GM12878 (cell line): Measurements from ENCODE around the gene SHMT2. TPM values are rescaled to one million over a fixed set of nuclear protein-coding genes. Genes with fewer than 3 reads are reported as not detected.

Experiments used
- ATAC-seq: fragments of 200-7000 bp; cut with Tn5 transposase; 3 replicates; pipeline ENCODE4 v1.9.1; 2020; ENCODE audit warnings: mild to moderate bottlenecking, moderate library complexity
- BruUV-seq: library from RNA; stranded (reverse); fragments of 400-500 nt; replicated peaks from 2 replicates; lab custom pipeline; 2021; lab: Mats Ljungman, UMichigan
- CTCF ChIA-PET: fragments of 300-600 bp; sonication (Branson Sonifier 250); formaldehyde crosslinking; extraction: SDS; loops from one replicate; lab custom pipeline; 2021; ENCODE audit warnings: inconsistent platforms; lab: Yijun Ruan, JAX
- POLR2A ChIA-PET: fragments of 350-600 bp; formaldehyde crosslinking; extraction: SDS; loops from one replicate; lab custom pipeline; 2021; ENCODE audit warnings: inconsistent platforms; lab: Charles Lee
- RAD21 ChIA-PET: fragments of 300-600 bp; sonication (Branson Sonifier 250); formaldehyde crosslinking; loops from one replicate; lab custom pipeline; 2023; ENCODE audit warnings: antibody characterized with exemption; ENCODE audit not compliant: unreplicated experiment; lab: Charles Lee
- SMC1A ChIA-PET: fragments of 300-600 bp; sonication (Branson Sonifier 250); formaldehyde crosslinking; loops from one replicate; lab custom pipeline; 2023; ENCODE audit not compliant: unreplicated experiment, uncharacterized antibody; lab: Charles Lee
- DNase-seq: peaks from one replicate; pipeline ENCODE4 v3.0.0-alpha.2; 2011; ENCODE audit warnings: low read depth, low spot score
- FAIRE-seq: peaks from 3 replicates; lab custom pipeline; 2011; peaks lifted over from hg19 to GRCh38; lab: Jason Lieb, UNC
- H2AFZ ChIP-seq: 2 replicates; pipeline ENCODE4 v1.6.0; 2011; ENCODE audit warnings: low read depth, low read length, control low read depth; ENCODE audit not compliant: control insufficient read depth
- H3K27ac ChIP-seq: 2 replicates; pipeline ENCODE4 v1.5.1; 2011; ENCODE audit warnings: control low read depth; ENCODE audit not compliant: control insufficient read depth, insufficient read depth
- H3K27me3 ChIP-seq, 2 experiments: replicated peaks in 1 of 2; 2 replicates each; pipeline versions ENCODE4 v1.6.0 to v1.6.1; 2011; ENCODE audit warnings: low read length in 1 of 2; ENCODE audit not compliant: control insufficient read depth in 2 of 2, insufficient read depth in 2 of 2
- H3K36me3 ChIP-seq, 2 experiments: 2 replicates each; pipeline ENCODE4 v1.5.1; 2011; ENCODE audit warnings: low read length in 1 of 2; ENCODE audit not compliant: control insufficient read depth in 2 of 2, insufficient read depth in 2 of 2
- H3K4me1 ChIP-seq: 2 replicates; pipeline ENCODE4 v1.6.1; 2011; ENCODE audit warnings: mild to moderate bottlenecking, low read length, moderate library complexity, mixed read lengths; ENCODE audit not compliant: control insufficient read depth, insufficient read depth
- H3K4me2 ChIP-seq: 2 replicates; pipeline ENCODE4 v1.6.0; 2011; ENCODE audit warnings: control low read depth; ENCODE audit not compliant: control insufficient read depth, insufficient read depth
- H3K4me3 ChIP-seq: fragments of 200-600 bp; sonication (generic); 2 replicates; pipeline ENCODE4 v1.5.1; 2016
- H3K79me2 ChIP-seq: 2 replicates; pipeline ENCODE4 v1.6.0; 2011; ENCODE audit warnings: low read length; ENCODE audit not compliant: control insufficient read depth, insufficient read depth
- H3K9ac ChIP-seq: 2 replicates; pipeline ENCODE4 v1.8.0; 2011; ENCODE audit warnings: low read length, control low read depth, mixed read lengths; ENCODE audit not compliant: control insufficient read depth, insufficient read depth
- H3K9me3 ChIP-seq: replicated peaks from 3 replicates; pipeline ENCODE4 v1.5.1; 2011; ENCODE audit warnings: mild to moderate bottlenecking, low read length; ENCODE audit not compliant: control insufficient read depth, insufficient read depth
- H4K20me1 ChIP-seq: 2 replicates; pipeline ENCODE4 v1.6.0; 2011; ENCODE audit not compliant: control insufficient read depth, insufficient read depth
- EZH2 ChIP-seq: IDR thresholded peaks from 2 replicates; pipeline ENCODE4 v1.6.1; 2012; ENCODE audit warnings: low read depth, mild to moderate bottlenecking, control low read depth, inconsistent platforms, low read length, borderline replicate concordance; ENCODE audit not compliant: control insufficient read depth
- HDAC2 ChIP-seq: fragments of 200-600 bp; sonication (generic); IDR thresholded peaks from 2 replicates; pipeline ENCODE4 v1.6.1; 2017
- MTA3 ChIP-seq: IDR thresholded peaks from 2 replicates; pipeline ENCODE4 v1.6.1; 2012; ENCODE audit warnings: low read length, inconsistent platforms, borderline replicate concordance
- SREBF1 ChIP-seq: IDR thresholded peaks from 2 replicates; pipeline ENCODE4 v1.6.1; 2012; ENCODE audit warnings: mild to moderate bottlenecking, low read length
- SUZ12 ChIP-seq: fragments of 200-600 bp; sonication (generic); IDR thresholded peaks from one replicate; pipeline ENCODE4 v1.6.1; 2018; ENCODE audit warnings: antibody characterized with exemption, mild to moderate bottlenecking; ENCODE audit not compliant: unreplicated experiment
- TBL1XR1 ChIP-seq: IDR thresholded peaks from 2 replicates; pipeline ENCODE4 v1.6.1; 2012; ENCODE audit warnings: low read depth, low read length, improper control_type of control experiment
- WGBS: methylation state at CpG from one replicate; pipeline ENCODE4 v1.1.6; 2016; ENCODE audit warnings: low lambda C conversion rate; ENCODE audit not compliant: insufficient replicate concordance, insufficient coverage; ENCODE audit errors: missing lambda C conversion rate; 5-methylcytosine and 5-hydroxymethylcytosine counted together
- in situ Hi-C: fragments of 300-500 bp; cut with MboI; formaldehyde crosslinking; loops from 9 replicates; pipeline ENCODE4 v1.14.3; 2018; ENCODE audit warnings: mixed read lengths
- intact Hi-C: fragments of 100-400 bp; cut with micrococcal nuclease; formaldehyde crosslinking; loops from one replicate; pipeline ENCODE4 v1.14.2; 2022; ENCODE audit not compliant: unreplicated experiment
- polyA plus RNA-seq, 11 experiments: library from polyadenylated mRNA; depleted of rRNA in 4 of 11; unstranded in 6 of 11; stranded (reverse) in 5 of 11; fragments of >200 nt; fragmentation: Nextera tagmentation in 4 of 11; fragmentation: Illumina TruSeq in 1 of 11; extraction: Ambion mirVana in 4 of 11; extraction: Trizol in 1 of 11; gene quantifications; 1 replicate in 1 of 11; 2 replicates in 10 of 11; pipeline versions ENCODE4 v1.2.1 to v1.2.3, GENCODE V29; 2011 to 2016; ENCODE audit warnings: inconsistent platforms in 2 of 11, missing spikeins in 2 of 11, low read depth in 1 of 11
- total RNA-seq, 4 experiments: library from RNA; depleted of rRNA in 3 of 4; stranded (reverse); fragments of >200 nt in 3 of 4; fragmentation: Illumina TruSeq in 1 of 4; extraction: Trizol in 1 of 4; gene quantifications; 2 replicates each; pipeline versions ENCODE4 v1.2.1 to v1.2.3, GENCODE V29; 2013 to 2021
- TF ChIP-seq, protein P1 (sequence below): IDR thresholded peaks from 2 replicates; pipeline ENCODE4 v1.6.1; 2011; ENCODE audit warnings: borderline replicate concordance, low read depth, mild to moderate bottlenecking, moderate library complexity, low read length; ENCODE audit not compliant: insufficient read depth, poor library complexity, severe bottlenecking
- TF ChIP-seq, protein P2 (sequence below): fragments of 150-350 bp; IDR thresholded peaks from 2 replicates; pipeline ENCODE4 v1.6.1; 2016; ENCODE audit warnings: low read depth, low read length

SHMT2 gene
- total and polyA plus RNA-seq, 10 of the 15 experiments (the other 5 are each of a cell fraction or from before 2014, with no cell fraction given): 57.0 to 292 (median 186) TPM

GRCh38 chr12:57241402-57242310 lies 12.1 kb downstream of the SHMT2 start:
- H3K27ac ChIP-seq: no peak overlapping the region
- no peak overlapping the region for H2AFZ ChIP-seq
- BruUV-seq: no TSS peak
- TF ChIP-seq TBL1XR1 (no peak), SUZ12 (peak; percentile 31)
- H3K9ac ChIP-seq: no peak overlapping the region
- ATAC-seq (no peak), DNase-seq (no peak), FAIRE-seq (peak; percentile 61)
- no peak overlapping the region for H3K4me2 ChIP-seq
- ChIA-PET CTCF (interaction anchor here (1.1 to 10.7 kb wide), 22 partner anchors 9 to 475 kb away, joined by 3 to 271 read pairs (median 8); partner anchors contain the start of genes INHBE, LRP1, SHMT2 and STAC3), RAD21 (interaction anchor here (1.0 to 14.4 kb wide), 8 partner anchors 12 to 217 kb away, joined by 3 to 85 read pairs (median 6); partner anchors contain the start of genes GLI1, INHBE and SHMT2), POLR2A (interaction anchor here (0.5 to 2.8 kb wide), 6 partner anchors 12 to 665 kb away, joined by 3 to 15 read pairs (median 4); partner anchors contain the start of gene SHMT2), SMC1A (interaction anchor here (1.0 to 8.1 kb wide), 4 partner anchors 12 to 217 kb away, joined by 3 to 55 read pairs (median 8); partner anchors contain the start of genes INHBE and SHMT2)
- no peak overlapping the region for H3K4me3 ChIP-seq
- peaks cover 5 to 8% of the 10 kb centered on the region in 2 experiments; a peak in 3 of 4 replicates for H3K27me3 ChIP-seq
- 22% methylated on average over 48 of the region's 48 CpGs for WGBS
- no peaks in the 10 kb centered on the region for H3K36me3 ChIP-seq
- in situ Hi-C loops: no loop called here
- H3K4me1 ChIP-seq: peaks cover 50% of the 10 kb centered on the region
- H3K9me3 ChIP-seq: no peaks in the 10 kb centered on the region
- peaks cover 2% of the 10 kb centered on the region; the same call in 1 of the 2 replicates for H4K20me1 ChIP-seq
- intact Hi-C loops: loop anchor here (2.0 to 5.0 kb wide), 2 partner anchors 59 to 119 kb away; no protein-coding TSS in a partner anchor
- H3K79me2 ChIP-seq: no peaks in the 10 kb centered on the region

DNA sequence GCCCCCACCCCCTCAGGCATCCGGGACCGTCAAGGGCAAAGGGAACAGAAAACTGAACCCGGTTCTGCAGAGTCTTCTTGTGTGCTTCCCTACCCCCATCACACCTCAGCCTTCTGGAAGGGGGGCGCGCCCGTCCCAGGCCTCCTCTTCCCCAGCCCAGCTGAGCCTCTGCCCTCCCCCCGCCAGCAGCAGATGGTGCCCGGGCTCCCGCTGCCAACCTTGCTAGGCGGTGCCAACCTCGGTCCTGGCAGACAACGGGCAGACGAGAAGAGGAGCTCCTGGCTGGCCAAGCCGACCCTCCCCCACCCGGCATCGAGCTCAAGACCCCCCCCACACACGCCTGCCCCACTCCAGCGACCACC lies 12.8 kb downstream of the SHMT2 start:
- no TSS peak for BruUV-seq
- no peaks in the 10 kb centered on the region for H3K36me3 ChIP-seq
- peaks cover 2% of the 10 kb centered on the region; the same call in 1 of the 2 replicates for H4K20me1 ChIP-seq
- ChIA-PET RAD21 (interaction anchor here (0.8 to 14.4 kb wide), 13 partner anchors 11 to 221 kb away, joined by 3 to 85 read pairs (median 4); partner anchors contain the start of genes GLI1, INHBE, NXPH4 and SHMT2), POLR2A (interaction anchor here (0.6 to 1.8 kb wide), 5 partner anchors 12 to 559 kb away, joined by 3 to 12 read pairs (median 4); partner anchors contain the start of gene SHMT2), CTCF (interaction anchor here (0.8 to 10.7 kb wide), 32 partner anchors 9 to 476 kb away, joined by 3 to 271 read pairs (median 5); partner anchors contain the start of genes INHBE, LRP1, SHMT2 and STAC3), SMC1A (interaction anchor here (1.0 to 8.1 kb wide), 6 partner anchors 13 to 218 kb away, joined by 3 to 55 read pairs (median 4); partner anchors contain the start of genes INHBE and SHMT2)
- H3K27me3 ChIP-seq: peaks cover 5 to 8% of the 10 kb centered on the region in 2 experiments; a peak in 3 of 4 replicates
- FAIRE-seq: no peak
- no peaks in the 10 kb centered on the region for H3K9me3 ChIP-seq
- WGBS: 12% methylated on average over 13 of the region's 18 CpGs
- H3K4me2 ChIP-seq: peak overlapping the region; percentile 88; the same call in 1 of the 2 replicates
- no peak overlapping the region for H3K27ac ChIP-seq
- DNase-seq: no peak
- H3K79me2 ChIP-seq: no peaks in the 10 kb centered on the region
- in situ Hi-C loops: no loop called here
- H3K4me1 ChIP-seq: peaks cover 50% of the 10 kb centered on the region
- ATAC-seq: no peak
- no peak overlapping the region for H2AFZ ChIP-seq
- no peak overlapping the region for H3K9ac ChIP-seq
- no peak overlapping the region for H3K4me3 ChIP-seq
- intact Hi-C loops: loop anchor here (2.0 to 5.0 kb wide), 2 partner anchors 60 to 120 kb away; no protein-coding TSS in a partner anchor
- TF ChIP-seq HDAC2: no peak
- TF ChIP-seq SREBF1: no peak
- no peak for TF ChIP-seq EZH2
- TF ChIP-seq, protein P1, sequence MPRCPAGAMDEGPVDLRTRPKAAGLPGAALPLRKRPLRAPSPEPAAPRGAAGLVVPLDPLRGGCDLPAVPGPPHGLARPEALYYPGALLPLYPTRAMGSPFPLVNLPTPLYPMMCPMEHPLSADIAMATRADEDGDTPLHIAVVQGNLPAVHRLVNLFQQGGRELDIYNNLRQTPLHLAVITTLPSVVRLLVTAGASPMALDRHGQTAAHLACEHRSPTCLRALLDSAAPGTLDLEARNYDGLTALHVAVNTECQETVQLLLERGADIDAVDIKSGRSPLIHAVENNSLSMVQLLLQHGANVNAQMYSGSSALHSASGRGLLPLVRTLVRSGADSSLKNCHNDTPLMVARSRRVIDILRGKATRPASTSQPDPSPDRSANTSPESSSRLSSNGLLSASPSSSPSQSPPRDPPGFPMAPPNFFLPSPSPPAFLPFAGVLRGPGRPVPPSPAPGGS: no peak
- TF ChIP-seq, protein P2, sequence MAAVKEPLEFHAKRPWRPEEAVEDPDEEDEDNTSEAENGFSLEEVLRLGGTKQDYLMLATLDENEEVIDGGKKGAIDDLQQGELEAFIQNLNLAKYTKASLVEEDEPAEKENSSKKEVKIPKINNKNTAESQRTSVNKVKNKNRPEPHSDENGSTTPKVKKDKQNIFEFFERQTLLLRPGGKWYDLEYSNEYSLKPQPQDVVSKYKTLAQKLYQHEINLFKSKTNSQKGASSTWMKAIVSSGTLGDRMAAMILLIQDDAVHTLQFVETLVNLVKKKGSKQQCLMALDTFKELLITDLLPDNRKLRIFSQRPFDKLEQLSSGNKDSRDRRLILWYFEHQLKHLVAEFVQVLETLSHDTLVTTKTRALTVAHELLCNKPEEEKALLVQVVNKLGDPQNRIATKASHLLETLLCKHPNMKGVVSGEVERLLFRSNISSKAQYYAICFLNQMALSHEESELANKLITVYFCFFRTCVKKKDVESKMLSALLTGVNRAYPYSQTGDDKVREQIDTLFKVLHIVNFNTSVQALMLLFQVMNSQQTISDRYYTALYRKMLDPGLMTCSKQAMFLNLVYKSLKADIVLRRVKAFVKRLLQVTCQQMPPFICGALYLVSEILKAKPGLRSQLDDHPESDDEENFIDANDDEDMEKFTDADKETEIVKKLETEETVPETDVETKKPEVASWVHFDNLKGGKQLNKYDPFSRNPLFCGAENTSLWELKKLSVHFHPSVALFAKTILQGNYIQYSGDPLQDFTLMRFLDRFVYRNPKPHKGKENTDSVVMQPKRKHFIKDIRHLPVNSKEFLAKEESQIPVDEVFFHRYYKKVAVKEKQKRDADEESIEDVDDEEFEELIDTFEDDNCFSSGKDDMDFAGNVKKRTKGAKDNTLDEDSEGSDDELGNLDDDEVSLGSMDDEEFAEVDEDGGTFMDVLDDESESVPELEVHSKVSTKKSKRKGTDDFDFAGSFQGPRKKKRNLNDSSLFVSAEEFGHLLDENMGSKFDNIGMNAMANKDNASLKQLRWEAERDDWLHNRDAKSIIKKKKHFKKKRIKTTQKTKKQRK: no peak
- TF ChIP-seq MTA3: no peak
